ENCODE results near the gene MFSD6. TPM values are rescaled to one million over a fixed set of nuclear protein-coding genes. Genes with fewer than 3 reads are reported as not detected.

Gene MFSD6
- polyA plus RNA-seq, 1 experiment: 14.4 TPM

- no peak for TF ChIP-seq CTCF (IDR thresholded peaks at IDR 0.05; ENCODE audit: insufficient read depth, low read depth, low read length)
- Histone ChIP-seq H3K27me3 (ENCODE audit: control insufficient read depth, insufficient read depth, low read length) (no peaks in the 10 kb centered on the region), H3K4me3 (ENCODE audit: low read depth, low read length) (no peak overlapping the region), H3K36me3 (ENCODE audit: control insufficient read depth, insufficient read depth, low read length) (no peaks in the 10 kb centered on the region)
- DNase-seq (ENCODE audit: low read depth): no peak
- ChIA-PET CTCF (interaction anchor here (0.8 to 1.5 kb wide), 2 partner anchors 10 to 382 kb away, joined by 3 to 4 read pairs; no protein-coding TSS in a partner anchor), POLR2A (no interaction called here)
Measured at GRCh38 chr2:190470256-190470826, 62.2 kb downstream of the MFSD6 start.

- ChIA-PET POLR2A (no interaction called here), CTCF (interaction anchor here (1.0 kb wide), 1 partner anchor 11 kb away, joined by 3 read pairs; no protein-coding TSS in a partner anchor)
- TF ChIP-seq CTCF (IDR thresholded peaks at IDR 0.05; ENCODE audit: insufficient read depth, low read depth, low read length): no peak
- H3K27me3 ChIP-seq (ENCODE audit: control insufficient read depth, insufficient read depth, low read length): no peaks in the 10 kb centered on the region
- H3K4me3 ChIP-seq (ENCODE audit: low read depth, low read length): no peak overlapping the region
- no peaks in the 10 kb centered on the region for H3K36me3 ChIP-seq (ENCODE audit: control insufficient read depth, insufficient read depth, low read length)
- DNase-seq (ENCODE audit: low read depth): no peak
Measured at GRCh38 chr2:190477661-190478454, 69.7 kb downstream of the MFSD6 start.

GRCh38 chr2:190478572-190479195 lies 70.5 kb downstream of the MFSD6 start:
- Histone ChIP-seq H3K36me3 (ENCODE audit: control insufficient read depth, insufficient read depth, low read length) (no peaks in the 10 kb centered on the region), H3K27me3 (ENCODE audit: control insufficient read depth, insufficient read depth, low read length) (no peaks in the 10 kb centered on the region), H3K4me3 (ENCODE audit: low read depth, low read length) (no peak overlapping the region)
- no peak for DNase-seq (ENCODE audit: low read depth)
- POLR2A ChIA-PET: no interaction called here
- TF ChIP-seq CTCF (IDR thresholded peaks at IDR 0.05; ENCODE audit: insufficient read depth, low read depth, low read length): no peak
- CTCF ChIA-PET: no interaction called here

- POLR2A ChIA-PET: no interaction called here
Measured at GRCh38 chr2:190481339-190481738, 73.2 kb downstream of the MFSD6 start.

More at GRCh38 chr2:190481339-190481738, 73.2 kb downstream of the MFSD6 start:
- Histone ChIP-seq H3K36me3 (ENCODE audit: control insufficient read depth, insufficient read depth, low read length) (no peaks in the 10 kb centered on the region), H3K27me3 (ENCODE audit: control insufficient read depth, insufficient read depth, low read length) (no peaks in the 10 kb centered on the region), H3K4me3 (ENCODE audit: low read depth, low read length) (no peak overlapping the region)
- CTCF ChIA-PET: interaction anchor here (1.7 kb wide), 1 partner anchor 11 kb away, joined by 4 read pairs; no protein-coding TSS in a partner anchor
- TF ChIP-seq CTCF (IDR thresholded peaks at IDR 0.05; ENCODE audit: insufficient read depth, low read depth, low read length): no peak
- no peak for DNase-seq (ENCODE audit: low read depth)

Measured in BJ (cell line).